HFF-Myc (cell line): ENCODE results near the gene CMTM3.
"Not testable (repeated sequence)": the region's sequence is repeated elsewhere in the genome, so short reads cannot be mapped to it uniquely, and the experiment has no call there.

Source experiments
- DNase-seq: peaks from one replicate; pipeline ENCODE4 v3.0.0-alpha.2; 2011; ENCODE audit warnings: low read depth; ENCODE audit errors: extremely low read depth
- H3K4me3 ChIP-seq: replicated peaks from 2 replicates; pipeline ENCODE4 v1.5.1; 2011; ENCODE audit warnings: low read depth, mild to moderate bottlenecking, control low read depth, low read length
- TF ChIP-seq, protein P1 (sequence below): IDR thresholded peaks from 2 replicates; pipeline ENCODE4 v1.5.1; 2012; ENCODE audit warnings: mild to moderate bottlenecking, low read depth, low read length, control low read depth; ENCODE audit errors: missing control alignments

Gene CMTM3

DNA sequence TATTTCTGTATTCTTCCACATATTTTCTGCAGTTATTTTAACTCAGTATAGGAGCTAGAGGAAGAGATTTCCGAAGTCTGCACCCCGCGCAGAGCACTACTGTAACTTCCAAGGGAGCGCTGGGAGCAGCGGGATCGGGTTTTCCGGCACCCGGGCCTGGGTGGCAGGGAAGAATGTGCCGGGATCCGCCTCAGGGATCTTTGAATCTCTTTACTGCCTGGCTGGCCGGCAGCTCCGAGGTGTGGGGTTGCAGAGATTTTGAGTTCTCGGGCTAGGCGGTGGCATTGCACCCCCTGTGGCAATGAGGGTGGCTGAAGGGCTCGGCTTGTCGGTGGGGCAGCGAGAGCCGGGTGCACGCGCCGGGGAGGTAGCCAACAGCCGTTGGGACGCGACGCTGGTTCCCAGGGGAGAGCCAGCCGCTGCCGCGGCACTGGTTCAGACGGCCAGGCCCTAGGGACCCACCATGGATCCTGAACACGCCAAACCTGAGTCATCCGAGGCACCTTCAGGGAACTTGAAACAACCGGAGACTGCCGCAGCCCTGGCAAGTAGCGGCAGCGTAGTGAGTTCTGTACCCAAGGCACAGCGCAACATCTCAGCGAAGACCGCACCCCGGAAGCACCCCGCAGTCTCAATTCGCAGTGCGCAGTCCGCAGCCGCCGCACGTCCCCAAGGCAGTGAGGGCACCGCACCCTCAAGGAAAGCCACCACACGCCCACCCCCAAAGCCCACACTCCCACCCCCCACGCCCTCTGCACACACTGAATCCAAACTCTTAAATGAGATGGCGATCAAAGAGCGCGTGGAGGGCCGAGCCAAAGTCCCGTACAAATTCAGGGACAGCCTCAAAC lies 38.2 kb upstream of the CMTM3 start, which contains the start of gene CMTM1:
TSS of gene CMTM1 (plus strand) at position 389 of the 851 bp plus-strand sequence. CDS start at position 464, 75 bp downstream.
- H3K4me3 ChIP-seq: no peak within 1 kb of the TSS
- TF ChIP-seq, protein P1, sequence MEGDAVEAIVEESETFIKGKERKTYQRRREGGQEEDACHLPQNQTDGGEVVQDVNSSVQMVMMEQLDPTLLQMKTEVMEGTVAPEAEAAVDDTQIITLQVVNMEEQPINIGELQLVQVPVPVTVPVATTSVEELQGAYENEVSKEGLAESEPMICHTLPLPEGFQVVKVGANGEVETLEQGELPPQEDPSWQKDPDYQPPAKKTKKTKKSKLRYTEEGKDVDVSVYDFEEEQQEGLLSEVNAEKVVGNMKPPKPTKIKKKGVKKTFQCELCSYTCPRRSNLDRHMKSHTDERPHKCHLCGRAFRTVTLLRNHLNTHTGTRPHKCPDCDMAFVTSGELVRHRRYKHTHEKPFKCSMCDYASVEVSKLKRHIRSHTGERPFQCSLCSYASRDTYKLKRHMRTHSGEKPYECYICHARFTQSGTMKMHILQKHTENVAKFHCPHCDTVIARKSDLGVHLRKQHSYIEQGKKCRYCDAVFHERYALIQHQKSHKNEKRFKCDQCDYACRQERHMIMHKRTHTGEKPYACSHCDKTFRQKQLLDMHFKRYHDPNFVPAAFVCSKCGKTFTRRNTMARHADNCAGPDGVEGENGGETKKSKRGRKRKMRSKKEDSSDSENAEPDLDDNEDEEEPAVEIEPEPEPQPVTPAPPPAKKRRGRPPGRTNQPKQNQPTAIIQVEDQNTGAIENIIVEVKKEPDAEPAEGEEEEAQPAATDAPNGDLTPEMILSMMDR: no peak
- DNase-seq: no peak

GRCh38 chr16:66567270-66567669 lies 37.2 kb upstream of the CMTM3 start:
- DNase-seq, H3K4me3 ChIP-seq: not testable (repeated sequence)

DNA sequence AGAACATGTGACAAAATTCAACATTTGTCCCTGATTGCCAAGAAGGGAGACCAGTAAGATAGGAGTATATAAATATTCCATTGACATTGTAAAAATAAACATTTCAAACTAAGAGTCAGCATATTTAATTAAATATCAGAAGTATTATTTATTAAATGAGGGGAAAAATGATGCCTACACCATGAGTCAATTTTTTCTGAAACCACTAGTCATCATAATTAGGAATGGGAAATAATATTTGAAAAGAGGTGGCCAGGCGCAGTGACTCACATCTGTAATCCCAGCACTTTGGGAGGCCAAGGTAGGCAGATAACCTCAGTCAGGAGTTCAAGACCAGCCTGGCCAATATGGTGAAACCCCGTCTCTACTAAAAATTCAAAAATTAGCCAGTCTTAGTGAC lies 36.1 kb upstream of the CMTM3 start:
- TF ChIP-seq, protein P1: no peak
- DNase-seq: no peak
- H3K4me3 ChIP-seq: no peak overlapping the region

DNA sequence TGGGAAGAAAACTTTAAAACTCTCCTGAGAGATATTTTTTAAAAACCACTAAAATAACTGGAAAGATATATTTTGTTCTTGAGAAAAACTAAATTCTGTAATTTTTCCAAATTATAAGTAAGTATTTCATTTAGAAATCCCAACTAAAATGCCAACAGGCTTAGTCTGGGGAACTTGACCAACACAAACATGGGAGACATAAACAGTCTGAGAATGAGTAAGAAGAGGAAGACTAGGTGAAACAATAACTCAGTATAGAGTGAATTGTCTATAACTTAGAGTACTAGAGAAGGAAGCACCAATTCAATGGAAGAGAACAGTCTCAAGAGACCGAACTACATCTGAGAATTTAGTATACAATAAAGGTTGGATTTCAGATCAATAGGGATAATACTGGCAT lies 35.4 kb upstream of the CMTM3 start:
- no peak for DNase-seq
- H3K4me3 ChIP-seq: no peak overlapping the region
- TF ChIP-seq, protein P1: no peak

DNA sequence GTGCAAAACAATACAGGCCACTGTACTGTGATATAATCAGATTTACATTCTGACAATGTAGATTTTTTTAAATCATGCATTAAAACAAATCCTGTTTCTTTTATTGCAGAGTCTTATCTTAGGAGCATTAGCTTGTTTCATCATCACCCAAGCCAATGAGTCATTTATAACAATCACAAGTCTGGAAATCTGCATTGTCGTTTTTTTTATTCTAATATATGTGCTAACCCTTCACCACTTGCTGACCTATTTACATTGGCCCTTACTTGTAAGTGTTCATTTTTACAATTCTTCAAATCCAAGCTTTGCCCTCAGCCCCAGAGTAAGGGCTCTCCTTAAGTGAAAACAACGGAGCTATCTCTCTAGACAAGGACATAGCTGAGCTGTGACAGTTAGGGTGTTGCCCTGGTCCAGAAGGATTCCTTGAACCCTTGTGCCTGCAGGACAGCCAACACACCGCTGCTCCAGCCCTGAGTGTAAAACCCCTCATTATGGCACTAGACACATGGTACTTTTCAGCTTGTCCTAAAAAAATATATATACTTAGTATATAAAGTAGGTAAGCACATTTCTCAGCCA lies 34.6 kb upstream of the CMTM3 start:
- TF ChIP-seq, protein P1: no peak
- DNase-seq: no peak
- H3K4me3 ChIP-seq: no peak overlapping the region

- TF ChIP-seq, protein P1: no peak
- no peak for DNase-seq
- no peak overlapping the region for H3K4me3 ChIP-seq
These were observed 32.1 kb upstream of the CMTM3 start for GRCh38 chr16:66572356-66572755.

DNA sequence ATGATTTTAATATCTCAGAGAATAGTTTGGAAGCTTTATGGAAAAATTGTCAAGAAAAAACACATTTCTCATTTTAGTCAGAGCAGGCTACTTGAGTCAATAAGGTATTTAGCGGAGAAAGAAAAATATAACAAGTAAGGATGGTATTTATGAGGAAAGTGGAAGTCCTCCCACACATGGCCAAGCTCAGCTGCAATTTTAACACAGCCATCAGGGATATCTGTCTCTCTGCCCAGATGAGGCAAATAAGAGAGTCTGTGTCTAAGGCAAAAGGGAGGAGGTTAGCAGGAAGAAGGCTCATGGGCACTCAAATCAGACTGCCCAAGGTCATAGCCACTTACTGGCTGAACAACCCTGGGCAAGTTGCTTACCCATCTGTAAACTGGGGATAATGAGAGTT lies 30.4 kb upstream of the CMTM3 start:
- no peak overlapping the region for H3K4me3 ChIP-seq
- no peak for DNase-seq
- TF ChIP-seq, protein P1: no peak
